Superior temporal gyrus (tissue), 1 donor: ENCODE measurements around the gene HMGN3.
"Not testable (repeated sequence)": the region's sequence is repeated elsewhere in the genome, so short reads cannot be mapped to it uniquely, and the experiment has no call there.

Experiments used
- DNase-seq: peaks from one replicate; pipeline ENCODE4 v3.0.0-alpha.2; 2016; ENCODE audit errors: extremely low spot score

HMGN3 gene

DNA sequence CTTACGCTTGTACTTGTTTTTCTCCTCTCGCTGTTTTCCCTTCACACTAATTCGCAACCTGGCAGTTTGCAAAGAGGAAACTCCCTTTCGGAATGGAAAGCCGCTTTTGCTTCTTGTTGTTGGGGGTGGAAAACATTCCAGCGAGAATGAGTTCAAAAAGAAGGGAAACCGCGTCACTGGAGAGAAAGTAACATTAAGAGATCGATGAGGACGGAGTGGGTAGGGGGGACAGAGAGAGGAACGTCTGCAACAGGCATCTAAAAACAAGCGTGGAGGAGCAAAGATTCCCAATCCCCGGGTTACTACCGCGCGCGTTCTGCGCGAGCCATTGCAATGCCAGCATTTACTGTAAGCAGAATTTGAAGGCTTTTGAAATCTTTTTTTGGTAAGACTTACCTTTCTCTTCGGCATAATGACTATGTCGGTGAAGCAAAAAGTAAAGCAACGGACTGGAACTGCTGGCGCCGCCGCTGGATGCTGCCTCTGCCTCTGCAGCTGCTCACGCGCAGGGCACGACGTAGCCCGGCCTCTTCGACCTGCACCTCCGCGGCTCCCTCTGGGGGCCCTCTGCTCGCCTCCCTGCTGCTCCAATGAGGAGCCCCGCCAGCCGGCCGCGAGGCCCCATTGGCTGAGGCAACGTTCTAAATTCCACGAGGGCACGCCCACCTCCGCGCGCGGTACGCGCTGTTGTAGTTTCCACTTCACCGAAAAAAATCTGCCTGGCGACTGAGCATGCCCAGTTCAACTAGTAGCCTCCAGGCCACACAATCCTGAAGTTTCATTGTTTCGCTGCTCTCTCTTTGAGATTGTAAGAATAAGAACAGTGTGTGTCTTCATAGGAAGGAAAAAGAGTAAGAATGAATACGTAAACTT is at the start of gene HMGN3:
HMGN3 (minus strand) TSS at position 533 of the 873 bp plus-strand sequence.
- DNase-seq: peak; percentile 97

DNA sequence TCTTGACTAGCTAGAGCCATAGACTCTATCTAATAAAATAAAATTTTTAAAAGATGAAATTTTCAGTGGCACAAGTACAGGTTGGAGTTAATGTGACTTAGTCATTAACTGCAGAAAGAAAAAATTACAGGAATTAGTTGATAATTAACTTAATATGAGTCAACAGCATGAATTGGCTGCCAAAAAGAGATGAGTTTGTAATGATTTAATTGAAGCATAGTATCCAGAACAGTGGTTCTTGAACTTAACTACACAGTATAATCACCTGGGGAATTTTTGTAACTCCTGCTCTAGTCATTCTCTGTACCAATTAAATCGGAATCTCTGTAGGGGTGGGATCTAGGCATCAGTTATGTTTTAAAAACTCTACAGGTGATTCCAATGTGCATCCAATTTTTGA is 46.3 kb upstream of the HMGN3 start:
- no peak for DNase-seq

DNA sequence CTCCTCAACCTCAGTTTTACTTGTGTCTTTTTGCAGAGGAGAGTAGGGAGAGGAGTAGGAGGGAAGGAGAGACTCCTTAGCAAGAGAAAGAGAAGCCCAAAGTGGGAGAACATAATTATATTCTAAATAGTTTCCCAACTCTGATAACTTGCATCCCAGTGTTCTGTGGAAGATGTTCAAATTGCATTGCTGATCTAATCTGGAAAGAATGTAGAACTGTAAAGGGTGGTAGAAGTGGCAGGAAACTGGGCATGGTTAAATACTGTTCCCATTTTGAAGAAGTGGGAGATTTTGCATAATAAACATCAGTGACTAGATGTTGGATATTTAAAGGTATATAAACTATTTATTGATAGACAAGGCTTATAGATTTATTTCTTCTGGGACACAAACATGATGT is 42.6 kb upstream of the HMGN3 start:
- no peak for DNase-seq

DNA sequence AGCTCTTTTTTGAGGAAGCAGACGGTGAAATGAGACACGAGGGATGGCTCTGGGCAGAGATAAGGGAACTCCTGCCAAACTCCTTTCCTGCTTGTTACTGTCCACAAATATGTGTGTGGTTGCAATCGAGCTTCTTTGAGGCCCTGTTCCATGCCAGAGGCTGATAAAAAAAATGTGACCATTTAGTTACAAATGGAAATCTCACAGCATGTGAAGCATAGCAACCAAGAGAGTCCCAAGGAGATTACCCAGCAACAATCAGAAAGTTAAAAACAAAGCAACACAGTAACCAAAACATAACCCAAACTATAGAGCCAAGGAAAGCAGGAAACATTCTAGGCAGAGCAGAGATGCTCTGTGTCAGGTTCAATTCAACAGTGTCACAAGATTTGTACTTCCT is 35.4 kb upstream of the HMGN3 start:
- DNase-seq: no peak

DNA sequence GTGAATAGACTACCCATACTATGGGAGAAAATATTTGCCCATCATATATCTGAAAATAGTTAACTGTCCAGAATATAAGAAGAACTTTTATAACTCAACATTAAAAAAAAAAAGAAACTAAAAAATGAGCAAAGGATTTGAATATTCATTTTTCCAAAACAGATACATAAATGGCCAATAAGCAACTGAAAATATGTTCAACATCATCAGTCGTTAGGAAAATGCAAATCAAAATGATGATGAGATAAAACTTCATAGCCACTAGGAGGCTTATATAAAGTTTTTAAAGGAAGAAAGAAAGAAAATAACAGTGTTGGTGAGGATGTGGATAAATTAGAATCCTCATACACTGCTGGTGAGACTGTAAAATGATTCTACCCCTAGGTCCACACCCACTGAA is 32.6 kb upstream of the HMGN3 start:
- DNase-seq: no peak

DNA sequence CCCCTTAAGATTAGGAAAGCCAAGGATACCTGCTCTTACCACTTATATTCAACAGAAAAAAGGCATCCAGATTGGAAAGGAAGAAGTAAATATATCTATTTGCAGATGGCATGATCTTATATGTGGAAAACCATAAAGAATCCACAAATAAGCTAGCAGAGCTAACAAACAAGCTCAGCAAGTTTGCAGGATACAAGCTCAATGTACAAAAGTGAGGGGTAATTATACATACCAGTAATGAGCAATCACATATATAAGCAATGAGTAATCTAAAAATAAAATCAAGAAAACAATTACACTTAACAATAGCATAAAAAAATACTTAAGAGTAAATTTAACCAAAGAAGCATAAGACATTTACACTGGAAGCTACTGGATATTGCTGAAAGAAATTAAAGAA is 31.6 kb upstream of the HMGN3 start:
- no peak for DNase-seq

DNA sequence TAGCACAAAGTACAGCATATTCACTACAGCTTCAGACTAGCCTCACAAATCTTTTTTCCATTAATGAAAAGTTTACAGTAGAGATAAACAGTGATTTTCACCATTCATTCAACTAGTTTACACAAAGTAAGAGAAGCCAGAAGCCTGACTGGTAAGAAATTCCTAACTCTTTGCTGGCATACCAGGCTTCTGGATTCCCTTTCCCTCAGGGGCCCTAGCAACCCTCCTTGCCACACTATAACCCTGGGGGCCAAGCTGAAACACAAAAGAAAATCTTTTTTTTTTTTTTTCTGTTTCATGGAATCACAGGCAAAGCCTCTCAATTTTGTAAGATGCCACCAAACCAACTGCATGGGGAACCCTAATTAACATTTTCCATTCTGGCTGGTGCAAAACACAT is 28.9 kb upstream of the HMGN3 start:
- no peak for DNase-seq

DNA sequence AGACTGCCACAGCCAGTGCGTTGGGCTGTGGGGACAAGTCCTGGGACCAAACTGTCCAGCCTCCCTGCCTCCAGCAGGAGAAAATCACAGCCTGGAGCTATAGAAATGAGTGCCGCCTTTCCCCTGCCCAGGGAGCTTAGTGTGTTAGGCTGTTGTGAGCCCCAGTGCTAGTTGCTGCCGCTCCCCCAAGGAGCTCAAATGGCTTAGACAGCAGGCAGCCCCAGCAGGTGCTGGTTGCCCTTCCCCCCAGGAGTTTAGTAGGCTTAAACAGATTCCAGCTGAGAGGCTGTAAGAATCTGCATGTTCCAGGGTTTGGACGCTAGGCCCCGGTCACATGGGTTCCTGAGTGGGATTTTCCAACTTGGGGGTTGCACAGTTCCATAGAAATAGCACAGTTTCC is 27.2 kb upstream of the HMGN3 start:
- no peak for DNase-seq

DNA sequence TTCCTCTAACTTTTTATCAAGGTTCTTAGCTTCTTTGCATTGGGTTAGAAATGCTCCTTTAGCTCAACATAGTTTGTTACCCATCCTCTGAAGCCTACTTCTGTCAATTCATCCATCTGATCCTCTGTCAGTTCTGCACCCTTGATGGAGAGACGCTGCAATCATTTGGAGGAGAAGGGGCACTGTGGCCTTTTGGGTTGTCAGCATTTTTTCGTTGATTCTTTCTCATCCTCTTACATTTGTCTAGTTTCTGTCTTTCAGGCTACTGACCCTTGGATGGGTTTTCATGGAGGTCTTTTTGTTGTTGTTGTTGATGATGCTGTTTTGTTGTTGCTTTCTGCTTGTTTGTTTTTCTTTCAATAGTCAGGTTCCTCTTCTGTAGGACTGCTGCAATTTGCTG is 26.3 kb upstream of the HMGN3 start:
- DNase-seq: no peak

DNA sequence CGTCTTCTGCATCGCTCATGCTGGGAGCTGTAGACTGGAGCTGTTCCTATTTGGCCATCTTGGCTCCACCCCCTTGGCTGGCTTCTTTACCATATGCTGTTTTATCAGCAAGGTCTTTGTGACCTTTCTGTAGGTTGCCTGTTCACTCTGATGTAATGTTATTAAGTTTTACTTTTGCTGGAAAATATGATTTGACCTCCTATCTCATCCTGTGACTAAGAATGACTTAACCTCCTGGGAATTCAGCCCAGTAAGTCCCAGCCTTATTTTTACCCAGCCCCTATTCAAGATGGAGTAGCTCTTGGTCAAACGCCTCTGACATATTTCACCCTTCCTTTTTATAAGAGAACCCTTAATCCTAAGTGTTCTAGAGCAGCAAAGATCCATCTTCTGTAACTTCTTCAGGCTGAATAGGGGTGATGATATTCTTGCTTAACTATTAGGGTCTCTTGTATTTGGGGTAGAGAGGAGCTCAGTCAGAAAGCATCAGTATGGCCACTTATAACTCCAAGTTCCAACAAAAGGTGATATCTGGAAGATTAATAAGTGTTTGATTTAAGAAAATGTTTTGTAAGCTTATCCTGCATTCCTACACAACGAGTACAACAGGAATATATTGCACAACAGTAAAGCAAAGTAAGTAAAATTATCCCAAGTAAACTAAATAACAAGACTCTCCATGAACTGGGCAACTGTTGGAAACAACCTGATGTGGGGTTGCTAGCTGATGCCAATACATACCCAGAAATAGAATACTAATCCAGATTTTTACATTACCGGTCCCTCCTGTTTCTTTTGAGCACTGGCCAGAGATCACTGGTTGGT is 23.1 kb upstream of the HMGN3 start:
- no peak for DNase-seq

DNA sequence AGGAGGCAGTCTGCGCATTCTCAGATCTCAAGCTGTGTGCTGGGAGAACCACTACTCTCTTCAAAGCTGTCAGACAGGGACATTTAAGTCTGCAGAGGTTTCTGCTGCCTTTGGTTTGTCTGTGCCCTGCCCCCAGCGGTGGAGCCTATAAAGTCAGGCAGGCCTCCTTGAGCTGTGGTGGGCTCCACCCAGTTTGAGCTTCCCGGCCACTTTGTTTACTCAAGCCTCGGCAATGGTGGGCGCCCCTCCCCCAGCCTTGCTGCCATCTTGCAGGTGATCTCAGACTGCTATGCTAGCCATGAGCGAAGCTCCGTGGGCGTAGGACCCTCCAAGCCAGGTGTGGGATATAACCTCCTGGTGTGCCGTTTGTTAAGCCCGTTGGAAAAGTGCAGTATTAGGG is 22.3 kb upstream of the HMGN3 start:
- not testable (repeated sequence) for DNase-seq

DNA sequence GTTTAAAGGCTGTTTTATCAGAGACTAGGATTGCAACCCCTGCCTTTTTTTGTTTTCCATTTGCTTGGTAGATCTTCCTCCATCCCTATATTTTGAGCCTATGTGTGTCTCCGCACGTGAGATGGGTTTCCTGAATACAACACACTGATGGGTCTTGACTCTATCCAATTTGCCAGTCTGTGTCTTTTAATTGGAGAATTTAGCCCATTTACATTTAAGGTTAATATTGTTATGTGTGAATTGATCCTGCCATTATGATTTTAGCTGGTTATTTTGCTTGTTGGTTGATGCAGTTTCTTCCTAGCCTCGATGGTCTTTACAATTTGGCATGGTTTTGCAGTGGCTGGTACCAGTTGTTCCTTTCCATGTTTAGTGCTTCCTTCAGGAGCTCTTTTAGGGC is 20.6 kb upstream of the HMGN3 start:
- not testable (repeated sequence) for DNase-seq

DNA sequence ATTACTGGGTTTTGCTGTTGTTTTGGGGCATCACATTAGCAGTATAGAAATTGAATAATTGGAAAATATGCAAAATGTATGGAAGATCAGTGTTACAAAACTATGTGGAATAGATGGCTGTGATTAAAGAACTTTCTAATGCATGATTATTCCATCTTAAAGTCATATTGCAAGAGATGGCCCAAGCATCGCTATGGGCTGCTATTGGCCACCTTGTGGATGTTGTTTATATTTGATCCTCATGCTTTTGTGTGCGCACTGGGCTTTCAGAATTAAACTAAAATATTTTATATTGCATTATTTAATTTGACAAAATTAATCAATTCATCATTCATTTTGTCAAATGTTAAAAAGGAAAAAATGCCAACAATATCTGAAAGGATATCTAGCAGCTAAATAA is 16.1 kb upstream of the HMGN3 start:
- no peak for DNase-seq

DNA sequence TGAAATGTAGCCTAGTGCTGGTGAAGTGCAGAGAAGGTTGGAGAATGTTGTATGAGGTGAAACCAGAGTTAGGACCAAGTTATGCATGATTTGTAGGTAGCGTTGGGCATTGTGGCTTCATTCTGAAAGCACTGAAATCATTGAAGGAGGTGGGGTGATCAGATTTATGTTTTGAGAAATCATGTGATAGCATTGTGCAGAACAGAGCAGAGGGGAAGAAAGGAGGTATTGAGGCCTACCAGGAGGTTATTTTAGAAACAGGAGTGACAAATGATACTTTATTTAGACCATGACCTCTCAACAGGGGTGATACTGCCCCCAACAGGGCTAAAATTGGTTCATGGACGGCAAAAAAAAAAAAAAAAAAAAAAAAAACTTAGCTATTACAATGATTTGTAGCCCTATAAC is 15.6 kb upstream of the HMGN3 start:
- no peak for DNase-seq

DNA sequence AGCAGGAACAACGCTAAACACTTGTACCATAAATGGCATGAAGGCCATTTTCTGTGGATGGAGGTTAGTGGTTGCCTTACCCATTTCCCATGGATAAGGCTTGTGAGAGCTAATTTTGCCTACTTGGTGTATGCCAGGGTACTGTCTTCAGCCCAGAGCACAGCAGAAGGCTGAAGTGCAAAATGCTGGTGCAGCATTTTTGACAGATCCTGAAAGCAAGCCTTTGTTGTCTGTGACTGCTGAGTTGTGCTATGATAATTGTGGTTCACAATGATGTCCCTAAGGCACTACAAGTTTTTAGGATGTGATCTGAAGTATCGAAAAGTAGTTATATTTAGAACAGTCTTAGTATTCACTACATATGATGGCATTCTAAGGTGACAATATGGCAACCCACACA is 14.7 kb upstream of the HMGN3 start:
- DNase-seq: peak; percentile 48

DNA sequence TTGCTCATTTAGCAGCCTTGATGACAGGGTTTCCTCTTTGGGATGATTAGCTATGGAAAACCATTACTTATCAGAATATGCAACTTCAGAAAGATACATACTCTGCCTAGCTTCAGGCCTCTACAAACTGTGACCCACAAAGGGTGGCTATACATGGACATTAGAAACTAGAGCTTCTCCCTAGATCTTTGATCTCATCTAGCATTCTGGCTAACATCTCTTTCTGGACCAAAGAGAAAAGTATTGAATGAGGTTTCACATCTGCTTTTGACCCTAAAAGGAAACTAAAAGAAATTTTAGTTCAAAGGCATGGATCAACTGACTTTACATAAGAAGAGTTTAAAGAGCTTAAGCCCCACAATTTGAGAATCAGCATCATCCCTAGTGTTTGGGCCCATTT is 12.4 kb upstream of the HMGN3 start:
- no peak for DNase-seq

DNA sequence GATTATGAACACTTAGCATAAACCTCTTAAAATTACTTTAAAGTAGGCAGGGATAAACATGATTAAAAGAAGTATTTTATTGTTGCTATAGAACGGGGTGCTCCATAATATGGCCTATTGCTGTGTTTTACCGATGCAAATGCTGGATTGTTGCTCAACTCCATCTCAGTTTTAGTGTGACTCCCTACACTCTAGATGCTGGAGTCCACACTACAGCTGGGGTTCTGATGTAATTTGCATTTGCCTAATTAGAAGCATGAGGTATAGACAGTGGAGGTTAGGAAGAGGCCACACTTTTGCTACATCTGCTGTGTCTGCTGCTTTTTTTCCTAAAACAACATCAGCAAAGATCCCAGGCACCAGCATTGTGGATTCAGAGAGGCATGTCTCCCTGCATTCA is 6.7 kb upstream of the HMGN3 start:
- no peak for DNase-seq

DNA sequence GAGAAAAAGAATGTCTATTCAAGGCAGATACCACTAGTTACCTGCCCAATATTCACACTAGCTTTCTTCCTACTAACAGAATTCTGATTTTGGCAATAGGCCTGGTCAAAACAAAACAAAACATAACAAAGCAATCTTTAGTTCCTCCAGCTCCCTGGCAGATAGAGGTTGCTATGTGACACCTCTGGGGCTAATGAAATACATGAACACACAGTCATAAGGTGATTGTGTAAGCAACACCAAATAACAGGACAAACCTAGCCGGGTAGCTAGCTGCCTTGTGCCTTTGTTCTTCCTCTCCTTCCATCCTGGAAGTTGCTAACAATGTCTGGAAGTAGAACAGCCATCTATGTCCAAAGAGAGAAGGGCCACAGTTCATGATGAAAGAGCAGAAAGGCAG is 6.0 kb upstream of the HMGN3 start:
- DNase-seq: no peak

DNA sequence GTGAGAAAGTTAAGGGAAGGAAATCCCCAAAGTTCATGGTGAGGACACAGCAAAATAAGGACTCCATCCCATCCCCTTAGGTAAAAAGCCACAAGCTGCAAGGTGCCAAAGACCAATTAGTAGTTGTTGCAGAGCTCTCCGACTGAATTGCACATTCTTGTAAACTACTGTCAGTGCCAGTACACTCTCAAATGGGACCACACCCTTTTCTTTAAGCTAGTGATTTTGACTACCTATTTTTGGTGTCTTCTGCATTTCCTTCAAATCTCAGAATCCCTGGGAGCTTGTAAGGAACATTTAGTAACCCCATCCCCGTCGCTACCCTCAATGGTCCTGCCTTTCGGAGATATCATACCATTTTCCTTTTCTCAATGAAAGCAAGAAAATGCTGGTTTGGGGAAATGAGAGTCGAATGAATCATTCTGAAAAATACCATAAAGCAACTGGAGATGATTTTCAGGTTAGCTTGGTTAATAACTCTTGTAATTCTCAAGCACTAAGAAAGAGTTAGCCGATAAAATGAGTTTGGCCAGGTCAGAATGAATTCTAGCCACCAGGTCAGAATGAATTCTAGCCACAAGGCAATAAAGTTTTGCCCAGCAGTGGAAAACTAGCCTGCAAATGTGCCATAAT is 5.2 kb upstream of the HMGN3 start:
- no peak for DNase-seq

DNA sequence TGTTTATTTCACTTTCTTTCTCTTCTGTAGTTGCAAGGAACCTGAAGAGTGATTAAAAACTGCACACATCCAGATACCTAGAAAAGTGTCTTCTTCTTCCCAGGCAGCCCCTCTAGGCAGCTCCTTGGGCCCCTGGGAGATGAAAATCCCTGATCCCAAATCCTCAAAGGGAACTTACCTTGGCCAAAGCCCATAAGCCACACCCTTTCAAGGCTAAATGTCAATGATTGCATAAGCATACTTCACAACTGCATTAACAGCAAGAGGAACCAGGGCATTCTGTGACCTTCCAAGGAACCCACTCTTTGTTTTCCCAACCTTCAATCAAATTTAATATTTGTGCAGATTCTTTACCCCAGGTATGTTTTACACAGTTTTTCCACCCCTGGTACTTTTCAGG is 4.4 kb upstream of the HMGN3 start:
- no peak for DNase-seq

DNA sequence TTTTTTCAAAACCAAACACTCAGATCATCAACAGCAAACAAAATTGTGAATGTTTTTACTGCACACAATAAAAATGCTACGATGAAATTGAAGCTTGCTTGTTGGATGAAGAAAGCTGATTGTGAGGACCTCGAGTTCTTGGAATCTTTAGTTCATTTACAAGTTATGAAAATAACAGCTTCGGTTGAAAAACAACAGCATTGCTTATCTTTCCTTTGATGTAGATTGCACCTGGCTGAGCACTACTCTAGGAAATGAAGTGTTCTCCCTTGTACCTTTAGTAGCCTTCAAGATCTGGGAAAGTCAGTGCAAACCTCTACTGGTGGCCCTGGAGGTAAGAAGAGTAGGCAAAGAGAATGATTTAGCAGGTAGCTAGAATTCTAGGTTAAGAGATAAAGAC is 2.2 kb upstream of the HMGN3 start:
- no peak for DNase-seq

DNA sequence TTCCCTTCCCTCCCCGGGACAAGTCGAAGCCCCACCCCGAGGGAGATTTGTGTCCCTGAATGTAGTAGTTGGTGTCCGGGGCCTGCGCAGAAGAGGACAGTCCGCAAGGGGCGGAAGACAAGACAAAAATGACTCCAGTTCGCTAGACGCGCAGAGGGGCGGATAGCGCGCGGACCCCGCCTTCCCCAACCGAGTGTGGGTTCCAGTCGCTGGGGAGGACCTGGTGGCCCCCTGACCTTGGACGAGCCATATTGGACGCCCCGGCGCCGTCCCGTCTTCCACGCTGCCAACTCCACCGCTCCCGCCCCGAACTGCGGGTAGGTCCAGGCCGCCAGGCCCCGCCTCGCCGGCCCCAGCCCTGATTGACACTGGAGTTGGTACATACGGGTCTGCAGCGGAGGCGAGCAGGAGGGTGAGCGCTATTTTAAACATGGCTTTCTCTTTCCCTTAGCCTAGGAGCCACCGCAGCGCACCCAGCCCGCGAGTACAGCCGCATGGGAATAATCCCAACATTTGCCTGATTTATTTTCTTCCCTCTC is 802 bp downstream of the HMGN3 start:
- DNase-seq: peak; percentile 83
